Astrocyte of the hippocampus (primary cell): ENCODE results near the gene NREP.
A peak's percentile ranks its signal among the peaks of the same experiment; 100 is the strongest.
"Not testable (repeated sequence)": the region's sequence is repeated elsewhere in the genome, so short reads cannot be mapped to it uniquely, and the experiment has no call there.

Experiments used
- DNase-seq: peaks from one replicate; pipeline ENCODE4 v3.0.0; 2011; ENCODE audit warnings: low read depth, low spot score

The NREP gene

DNA sequence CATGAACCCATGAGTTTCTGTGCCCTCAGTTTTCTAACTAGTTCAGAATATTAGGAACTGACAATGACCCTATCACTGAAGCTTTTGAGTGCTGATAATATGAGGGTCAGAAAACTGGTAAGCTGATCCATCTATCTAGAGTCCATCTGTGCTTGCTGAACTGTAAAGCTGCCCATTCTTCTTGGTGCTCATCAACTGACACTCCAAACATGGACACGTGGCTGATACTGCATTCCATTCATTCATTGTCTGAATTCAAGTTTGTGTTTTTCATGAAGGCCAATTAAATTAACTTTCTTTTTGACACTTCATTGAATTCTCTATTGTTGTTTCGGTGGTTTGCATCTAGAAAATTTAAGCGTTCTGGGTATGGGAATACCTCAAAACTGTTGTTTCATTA, 17.6 kb downstream of the NREP start:
- no peak for DNase-seq

- DNase-seq: no peak
Observed at GRCh38 chr5:111738118-111738517, 18.9 kb downstream of the NREP start.

DNA sequence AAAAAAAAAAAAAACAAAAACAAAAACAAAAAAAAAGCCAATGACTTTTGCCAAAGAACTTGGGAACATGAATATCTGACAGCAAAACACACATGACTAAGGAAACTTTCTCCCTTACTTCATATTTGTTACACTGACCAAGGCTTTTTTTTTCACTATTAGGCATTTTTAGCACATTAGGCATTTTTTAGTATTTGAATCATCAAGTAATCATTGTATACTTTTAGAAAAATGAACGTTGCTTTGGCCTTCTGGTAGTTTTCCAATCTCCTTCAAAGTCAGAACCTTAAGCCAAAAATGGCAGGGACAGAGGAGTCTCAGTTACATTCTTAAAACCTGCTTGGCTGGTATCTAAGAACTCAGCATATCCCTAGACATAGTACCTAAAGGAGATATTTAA, 19.3 kb downstream of the NREP start:
- DNase-seq: no peak

DNA sequence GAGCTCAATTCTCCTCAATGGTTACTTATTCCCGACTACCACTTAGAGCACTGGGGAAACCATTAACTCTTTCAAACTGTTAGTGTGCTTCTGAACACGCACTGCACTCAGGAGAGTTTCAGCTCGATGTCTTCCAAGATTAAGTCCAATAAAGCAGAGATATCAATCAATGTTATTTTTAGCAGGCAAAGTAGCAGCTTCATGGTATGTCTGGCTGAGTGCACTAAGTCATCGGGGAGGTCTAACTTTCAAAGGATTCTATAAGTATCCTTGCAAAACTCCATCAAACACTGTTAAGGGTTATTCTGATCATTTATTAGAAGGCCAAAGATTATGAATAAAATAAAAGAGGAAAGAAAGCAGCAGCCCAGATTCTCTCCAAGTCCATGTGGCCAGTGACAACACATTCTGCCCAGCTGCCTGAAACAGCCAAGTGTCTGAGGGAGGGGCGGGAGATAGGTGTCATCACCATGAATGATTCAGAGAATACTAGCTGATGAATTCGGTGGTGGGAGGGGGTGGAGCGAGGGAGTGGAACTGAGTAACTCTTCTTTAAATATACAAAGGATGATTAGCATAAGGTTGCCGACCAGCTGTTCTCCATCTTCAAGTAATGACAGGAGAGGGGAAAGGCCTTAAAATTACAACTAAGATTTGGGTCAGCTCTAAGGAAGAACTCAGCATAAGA, 21.3 kb downstream of the NREP start:
- DNase-seq: peak; percentile 72

DNA sequence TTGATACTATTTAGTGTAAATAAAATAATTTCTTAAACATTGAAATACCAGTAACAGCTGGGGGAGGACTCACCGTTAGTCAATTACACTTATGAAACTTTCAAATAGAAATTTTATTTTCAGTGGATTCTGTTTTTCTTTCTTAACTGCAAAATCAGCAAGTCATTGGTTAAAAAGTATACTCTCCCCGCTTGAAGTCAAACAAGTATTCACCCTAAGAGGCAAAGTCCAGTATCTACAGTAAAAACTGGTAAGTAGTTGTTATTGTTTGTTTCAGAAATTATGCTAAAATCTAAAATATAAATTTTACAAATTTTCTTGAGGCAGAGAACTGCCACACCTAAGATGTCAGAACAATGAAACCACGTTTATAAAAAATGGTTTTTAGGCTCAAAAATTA, 22.4 kb downstream of the NREP start:
- no peak for DNase-seq

DNA sequence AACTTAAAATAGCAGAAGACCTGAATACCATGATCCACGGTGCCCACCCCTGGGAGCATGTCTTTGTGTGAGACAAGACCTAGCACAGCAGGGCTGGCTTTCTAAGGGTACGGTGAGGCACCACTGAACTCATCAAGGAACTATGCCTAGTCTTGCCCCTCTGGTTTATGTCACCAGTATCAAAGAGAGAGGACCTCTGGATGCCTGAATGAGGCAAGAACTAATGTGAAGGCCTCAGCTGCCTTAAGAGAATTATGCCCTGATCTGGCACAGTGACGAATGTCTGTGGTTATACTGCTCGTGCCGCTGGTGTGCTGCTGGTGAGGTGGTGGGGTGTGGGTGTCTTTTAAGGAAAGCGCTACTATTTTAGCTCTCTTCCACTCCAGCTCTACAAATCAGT, 23.0 kb downstream of the NREP start:
- peak; percentile 71 for DNase-seq

DNA sequence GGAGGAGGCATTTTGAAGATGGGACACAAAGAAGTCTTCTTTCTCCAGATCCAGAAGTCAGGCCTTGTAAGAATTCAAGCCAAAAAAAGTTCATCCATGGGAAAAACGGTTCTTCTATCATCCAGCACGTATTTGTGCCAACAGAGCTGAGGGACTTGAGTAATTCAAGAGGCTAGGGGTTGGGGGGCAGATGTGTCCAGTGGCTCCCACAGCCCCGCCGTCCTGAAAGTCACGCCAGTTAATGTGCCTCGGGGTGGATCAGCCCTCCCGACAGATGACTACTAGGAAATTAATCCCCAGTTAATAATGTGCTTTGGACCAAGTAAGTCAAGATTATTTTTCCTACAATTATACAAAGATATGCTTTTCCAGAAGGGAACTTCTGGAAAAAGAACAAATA, 23.4 kb downstream of the NREP start:
- DNase-seq: no peak

DNA sequence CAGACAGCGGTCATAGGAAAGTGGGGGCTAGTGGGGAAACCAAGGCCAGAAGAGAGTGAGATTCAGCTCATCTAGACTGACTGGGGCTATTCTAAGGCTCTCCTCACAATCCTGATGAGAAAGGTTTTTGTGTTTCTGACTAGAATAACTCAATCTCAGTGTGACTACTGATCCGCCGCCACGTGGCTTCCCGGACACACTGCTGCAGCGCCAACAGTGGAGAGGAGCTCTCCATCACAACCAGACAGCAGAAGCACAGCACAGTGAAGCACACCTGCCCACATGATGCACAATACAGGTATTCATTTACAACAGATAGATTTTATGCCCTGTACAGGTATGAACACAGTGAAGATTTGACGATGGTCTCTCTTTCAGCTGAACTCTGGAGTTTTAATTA, 25.4 kb downstream of the NREP start:
- no peak for DNase-seq

DNA sequence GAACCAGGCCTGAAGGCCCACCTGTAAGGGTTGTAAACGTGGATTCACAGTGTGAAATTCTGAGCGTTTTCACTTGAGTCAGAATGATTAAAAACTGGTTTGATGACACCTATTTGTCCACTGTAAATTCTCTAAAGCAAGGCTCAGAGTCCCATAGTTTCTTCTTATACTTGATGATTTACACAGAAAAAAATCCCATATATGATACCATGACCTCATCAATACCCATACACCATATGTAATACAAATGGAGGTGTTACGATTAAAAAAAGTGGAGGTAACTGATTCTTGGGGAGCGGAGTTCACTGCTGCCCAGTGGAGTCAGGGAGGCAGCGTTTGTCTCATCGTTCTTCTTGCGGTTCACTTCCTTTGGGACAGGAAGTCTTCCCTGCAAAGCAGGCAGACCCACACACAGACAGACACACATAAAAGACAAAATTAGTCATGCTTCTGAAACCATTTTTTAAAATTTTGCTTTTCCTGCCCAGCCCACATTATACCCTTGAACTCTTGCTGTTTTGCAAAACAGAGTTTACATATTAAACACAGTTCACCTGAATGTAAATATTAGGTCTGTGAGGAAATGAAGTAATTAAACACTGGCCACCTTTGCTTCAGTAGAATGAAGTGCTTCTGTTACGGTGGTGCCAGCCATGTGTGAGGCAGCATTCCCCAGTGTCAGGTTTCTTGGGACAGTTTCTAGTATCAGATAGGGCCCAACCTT, 26.2 kb downstream of the NREP start:
- DNase-seq: no peak

- no peak for DNase-seq
Observed at GRCh38 chr5:111728941-111729340, 28.1 kb downstream of the NREP start.

- no peak for DNase-seq
Observed at GRCh38 chr5:111726986-111727385, 30.0 kb downstream of the NREP start.

GRCh38 chr5:111722140-111722539, 34.9 kb downstream of the NREP start:
- no peak for DNase-seq

DNA sequence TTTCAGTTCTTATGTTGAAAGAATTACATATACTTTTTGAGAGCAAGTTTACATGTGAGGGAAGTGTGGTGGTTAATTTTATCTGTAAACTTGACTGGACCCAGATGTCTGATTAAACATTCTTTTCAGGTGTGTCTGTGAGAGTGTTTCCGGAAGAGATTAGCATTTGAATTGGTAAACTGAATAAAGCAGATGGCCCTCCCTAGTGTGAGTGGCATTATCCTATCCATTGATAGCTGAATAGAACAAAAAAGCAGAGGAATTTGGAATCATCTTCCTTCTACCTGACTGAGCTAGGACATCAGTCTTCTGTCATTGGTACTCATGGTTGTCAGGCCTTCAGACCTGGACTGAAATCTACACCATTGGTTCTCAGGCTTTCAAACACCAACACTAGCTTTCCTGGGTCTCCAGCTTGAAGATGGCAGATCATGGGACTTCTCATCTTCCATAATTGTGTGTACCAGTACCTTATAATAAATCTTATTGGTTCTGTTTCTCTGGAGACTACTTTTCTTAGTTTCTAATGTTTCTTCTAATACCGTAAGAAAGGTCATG, 36.6 kb downstream of the NREP start:
- no peak for DNase-seq

DNA sequence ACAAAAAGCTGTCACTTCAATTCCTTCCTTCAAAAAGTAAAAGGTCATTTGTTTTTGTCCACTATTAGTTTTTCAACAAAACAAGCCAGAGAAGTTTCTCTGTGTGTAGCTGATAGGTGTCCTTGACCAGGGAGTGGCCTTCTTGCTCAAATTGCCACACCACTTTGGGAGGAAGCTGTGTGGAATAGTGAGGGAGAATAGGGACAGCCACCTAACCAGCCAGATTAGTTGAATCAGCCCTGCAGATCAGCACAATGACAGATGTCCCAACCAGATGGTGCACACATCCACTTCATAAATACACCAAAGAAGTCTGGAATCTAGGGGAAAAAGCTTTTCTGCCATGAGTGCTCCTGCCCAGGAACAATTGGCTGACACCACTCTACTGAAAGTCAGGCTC, 37.2 kb downstream of the NREP start:
- no peak for DNase-seq

DNA sequence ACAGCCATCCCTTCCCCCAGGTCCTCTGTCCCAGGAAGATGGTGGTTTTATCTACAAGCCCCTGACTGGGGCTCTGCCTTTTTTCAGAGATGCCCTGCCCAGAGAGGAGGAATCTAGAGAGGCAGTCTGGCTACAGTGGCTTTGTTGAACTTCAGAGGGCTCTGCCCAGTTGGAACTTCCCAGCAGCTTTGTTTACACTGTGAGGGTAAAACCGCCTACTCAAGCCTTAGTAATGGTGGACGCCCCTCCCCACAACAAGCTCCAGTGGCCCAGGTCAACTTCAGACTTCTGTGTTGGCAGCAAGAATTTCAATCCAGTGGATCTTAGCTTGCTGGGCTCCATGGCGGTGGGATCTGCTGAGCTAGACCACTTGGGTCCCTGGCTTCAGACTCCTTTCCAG, 40.2 kb downstream of the NREP start:
- not testable (repeated sequence) for DNase-seq

- DNase-seq: no peak
Observed at GRCh38 chr5:111707630-111708164, 49.3 kb downstream of the NREP start.

GRCh38 chr5:111706345-111706744, 50.6 kb downstream of the NREP start:
- no peak for DNase-seq

GRCh38 chr5:111704452-111705085, 52.4 kb downstream of the NREP start:
- no peak for DNase-seq

- no peak for DNase-seq
Observed at GRCh38 chr5:111703662-111704061, 53.3 kb downstream of the NREP start.

DNA sequence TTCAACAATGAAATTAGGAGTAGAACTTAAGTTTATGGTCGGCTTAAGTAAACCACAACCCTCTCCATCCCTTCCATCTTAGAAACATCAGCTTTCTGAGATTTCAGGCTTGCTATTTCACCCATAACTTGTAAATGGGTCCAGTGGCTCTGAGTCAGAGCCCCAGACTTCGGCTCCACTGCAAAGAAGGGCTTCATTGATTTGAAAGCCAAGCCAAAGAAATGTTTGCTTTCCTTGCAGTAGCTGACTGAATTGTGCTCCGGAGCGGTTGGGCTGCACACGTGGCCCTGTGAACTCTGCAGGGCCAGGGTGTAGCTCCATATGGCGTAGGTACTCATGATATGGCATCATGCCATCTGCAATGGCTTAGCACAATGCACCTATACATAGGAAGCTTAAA, 57.0 kb downstream of the NREP start:
- DNase-seq: peak; percentile 36

DNA sequence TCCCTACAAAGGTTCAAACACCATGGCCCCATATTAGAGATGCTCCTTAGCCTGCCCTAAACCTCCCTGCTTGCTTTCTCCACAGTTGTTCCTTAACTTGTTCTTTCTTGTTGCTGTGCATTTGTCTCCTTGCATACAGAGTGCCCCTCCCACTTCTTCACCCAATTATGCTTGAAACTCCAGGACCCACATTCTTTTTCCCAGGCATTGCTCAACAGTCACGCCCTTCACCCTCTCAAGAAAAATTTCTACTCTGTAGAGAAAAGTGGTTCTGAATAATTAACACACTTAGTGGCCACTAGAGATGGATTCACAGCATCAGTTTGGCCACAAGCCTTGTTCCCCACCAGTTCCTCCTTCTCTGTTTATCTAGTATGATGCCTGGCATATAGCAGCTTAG, 57.7 kb downstream of the NREP start:
- peak; percentile 17 for DNase-seq
